GM12878 (cell line): ENCODE results near the gene ADAMTSL1. TPM values are rescaled to one million over a fixed set of nuclear protein-coding genes. Genes with fewer than 3 reads are reported as not detected.
"Not testable (repeated sequence)": the region's sequence is repeated elsewhere in the genome, so short reads cannot be mapped to it uniquely, and the experiment has no call there.

Experiments
- ATAC-seq: fragments of 200-7000 bp; cut with Tn5 transposase; 3 replicates; pipeline ENCODE4 v1.9.1; 2020; ENCODE audit warnings: mild to moderate bottlenecking, moderate library complexity
- BruUV-seq: library from RNA; stranded (reverse); fragments of 400-500 nt; replicated peaks from 2 replicates; lab custom pipeline; 2021; lab: Mats Ljungman, UMichigan
- CTCF ChIA-PET: fragments of 300-600 bp; sonication (Branson Sonifier 250); formaldehyde crosslinking; extraction: SDS; loops from one replicate; lab custom pipeline; 2021; ENCODE audit warnings: inconsistent platforms; lab: Yijun Ruan, JAX
- POLR2A ChIA-PET: fragments of 350-600 bp; formaldehyde crosslinking; extraction: SDS; loops from one replicate; lab custom pipeline; 2021; ENCODE audit warnings: inconsistent platforms; lab: Charles Lee
- RAD21 ChIA-PET: fragments of 300-600 bp; sonication (Branson Sonifier 250); formaldehyde crosslinking; loops from one replicate; lab custom pipeline; 2023; ENCODE audit warnings: antibody characterized with exemption; ENCODE audit not compliant: unreplicated experiment; lab: Charles Lee
- SMC1A ChIA-PET: fragments of 300-600 bp; sonication (Branson Sonifier 250); formaldehyde crosslinking; loops from one replicate; lab custom pipeline; 2023; ENCODE audit not compliant: unreplicated experiment, uncharacterized antibody; lab: Charles Lee
- DNase-seq: peaks from one replicate; pipeline ENCODE4 v3.0.0-alpha.2; 2011; ENCODE audit warnings: low read depth, low spot score
- FAIRE-seq: peaks from 3 replicates; lab custom pipeline; 2011; peaks lifted over from hg19 to GRCh38; lab: Jason Lieb, UNC
- H2AFZ ChIP-seq: 2 replicates; pipeline ENCODE4 v1.6.0; 2011; ENCODE audit warnings: low read depth, low read length, control low read depth; ENCODE audit not compliant: control insufficient read depth
- H3K27ac ChIP-seq: 2 replicates; pipeline ENCODE4 v1.5.1; 2011; ENCODE audit warnings: control low read depth; ENCODE audit not compliant: control insufficient read depth, insufficient read depth
- H3K27me3 ChIP-seq, 2 experiments: replicated peaks in 1 of 2; 2 replicates each; pipeline versions ENCODE4 v1.6.0 to v1.6.1; 2011; ENCODE audit warnings: low read length in 1 of 2; ENCODE audit not compliant: control insufficient read depth in 2 of 2, insufficient read depth in 2 of 2
- H3K36me3 ChIP-seq, 2 experiments: 2 replicates each; pipeline ENCODE4 v1.5.1; 2011; ENCODE audit warnings: low read length in 1 of 2; ENCODE audit not compliant: control insufficient read depth in 2 of 2, insufficient read depth in 2 of 2
- H3K4me1 ChIP-seq: 2 replicates; pipeline ENCODE4 v1.6.1; 2011; ENCODE audit warnings: mild to moderate bottlenecking, low read length, moderate library complexity, mixed read lengths; ENCODE audit not compliant: control insufficient read depth, insufficient read depth
- H3K4me2 ChIP-seq: 2 replicates; pipeline ENCODE4 v1.6.0; 2011; ENCODE audit warnings: control low read depth; ENCODE audit not compliant: control insufficient read depth, insufficient read depth
- H3K4me3 ChIP-seq: fragments of 200-600 bp; sonication (generic); 2 replicates; pipeline ENCODE4 v1.5.1; 2016
- H3K79me2 ChIP-seq: 2 replicates; pipeline ENCODE4 v1.6.0; 2011; ENCODE audit warnings: low read length; ENCODE audit not compliant: control insufficient read depth, insufficient read depth
- H3K9ac ChIP-seq: 2 replicates; pipeline ENCODE4 v1.8.0; 2011; ENCODE audit warnings: low read length, control low read depth, mixed read lengths; ENCODE audit not compliant: control insufficient read depth, insufficient read depth
- H3K9me3 ChIP-seq: replicated peaks from 3 replicates; pipeline ENCODE4 v1.5.1; 2011; ENCODE audit warnings: mild to moderate bottlenecking, low read length; ENCODE audit not compliant: control insufficient read depth, insufficient read depth
- H4K20me1 ChIP-seq: 2 replicates; pipeline ENCODE4 v1.6.0; 2011; ENCODE audit not compliant: control insufficient read depth, insufficient read depth
- ATF7 ChIP-seq: fragments of 450-650 bp; IDR thresholded peaks from 2 replicates; pipeline ENCODE4 v1.6.1; 2016; ENCODE audit warnings: low read depth, mild to moderate bottlenecking
- MTA2 ChIP-seq: fragments of 450-650 bp; IDR thresholded peaks from 2 replicates; pipeline ENCODE4 v1.6.1; 2016; ENCODE audit warnings: low read depth, mild to moderate bottlenecking, moderate library complexity
- in situ Hi-C: fragments of 300-500 bp; cut with MboI; formaldehyde crosslinking; loops from 9 replicates; pipeline ENCODE4 v1.14.3; 2018; ENCODE audit warnings: mixed read lengths
- intact Hi-C: fragments of 100-400 bp; cut with micrococcal nuclease; formaldehyde crosslinking; loops from one replicate; pipeline ENCODE4 v1.14.2; 2022; ENCODE audit not compliant: unreplicated experiment
- polyA plus RNA-seq, 11 experiments: library from polyadenylated mRNA; depleted of rRNA in 4 of 11; unstranded in 6 of 11; stranded (reverse) in 5 of 11; fragments of >200 nt; fragmentation: Nextera tagmentation in 4 of 11; fragmentation: Illumina TruSeq in 1 of 11; extraction: Ambion mirVana in 4 of 11; extraction: Trizol in 1 of 11; gene quantifications; 1 replicate in 1 of 11; 2 replicates in 10 of 11; pipeline versions ENCODE4 v1.2.1 to v1.2.3, GENCODE V29; 2011 to 2016; ENCODE audit warnings: inconsistent platforms in 2 of 11, missing spikeins in 2 of 11, low read depth in 1 of 11
- total RNA-seq, 4 experiments: library from RNA; depleted of rRNA in 3 of 4; stranded (reverse); fragments of >200 nt in 3 of 4; fragmentation: Illumina TruSeq in 1 of 4; extraction: Trizol in 1 of 4; gene quantifications; 2 replicates each; pipeline versions ENCODE4 v1.2.1 to v1.2.3, GENCODE V29; 2013 to 2021
- TF ChIP-seq, protein P1 (sequence below): fragments of 450-650 bp; IDR thresholded peaks from 2 replicates; pipeline ENCODE4 v1.6.1; 2016; ENCODE audit warnings: mild to moderate bottlenecking, moderate library complexity, borderline replicate concordance

ADAMTSL1 gene
- total and polyA plus RNA-seq, 10 of the 15 experiments (the other 5 are each of a cell fraction or from before 2014, with no cell fraction given), result 0.01 to 0.10 (median 0.07) TPM; not detected in 6

DNA sequence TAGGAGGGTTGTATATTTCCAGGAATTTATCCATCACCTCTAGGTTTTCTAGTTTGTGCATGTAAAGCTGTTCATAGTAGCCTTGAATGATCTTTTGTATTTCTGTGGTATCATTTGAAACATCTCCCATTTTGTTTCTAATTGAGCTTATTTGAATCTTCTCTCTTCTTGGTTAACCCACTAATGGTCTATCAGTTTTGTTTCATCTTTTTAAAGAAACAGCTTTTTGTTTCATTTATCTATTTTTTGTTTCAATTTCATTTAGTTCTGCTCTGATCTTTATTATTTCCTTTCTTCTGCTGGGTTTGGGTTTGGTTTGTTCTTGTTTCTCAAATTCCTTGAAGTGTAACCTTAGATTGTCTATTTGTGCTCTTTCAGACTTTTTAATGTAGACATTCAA lies 401.0 kb downstream of the ADAMTSL1 start:
- in situ Hi-C loops, H3K36me3 ChIP-seq, H4K20me1 ChIP-seq, H3K9me3 ChIP-seq, H3K9ac ChIP-seq, CTCF ChIA-PET, H3K79me2 ChIP-seq, H3K4me3 ChIP-seq, POLR2A ChIA-PET, FAIRE-seq, H3K27ac ChIP-seq, DNase-seq, intact Hi-C loops, BruUV-seq, H2AFZ ChIP-seq, H3K27me3 ChIP-seq: not testable (repeated sequence)
- ChIA-PET SMC1A (interaction anchor here (1.0 kb wide), 1 partner anchor 11 kb away, joined by 3 read pairs; no protein-coding TSS in a partner anchor), RAD21 (interaction anchor here (0.7 to 1.5 kb wide), 2 partner anchors 151 to 153 kb away, joined by 3 to 4 read pairs; no protein-coding TSS in a partner anchor)
- H3K4me2 ChIP-seq, result peak overlapping the region; percentile 9; the same call in 1 of the 2 replicates
- peak; percentile 60 for ATAC-seq
- peaks cover 13% of the 10 kb centered on the region for H3K4me1 ChIP-seq
- 0 out of 2 replicates have a peak, but pooled peaks have one; percentile 16 for TF ChIP-seq ATF7
- TF ChIP-seq, protein P1, sequence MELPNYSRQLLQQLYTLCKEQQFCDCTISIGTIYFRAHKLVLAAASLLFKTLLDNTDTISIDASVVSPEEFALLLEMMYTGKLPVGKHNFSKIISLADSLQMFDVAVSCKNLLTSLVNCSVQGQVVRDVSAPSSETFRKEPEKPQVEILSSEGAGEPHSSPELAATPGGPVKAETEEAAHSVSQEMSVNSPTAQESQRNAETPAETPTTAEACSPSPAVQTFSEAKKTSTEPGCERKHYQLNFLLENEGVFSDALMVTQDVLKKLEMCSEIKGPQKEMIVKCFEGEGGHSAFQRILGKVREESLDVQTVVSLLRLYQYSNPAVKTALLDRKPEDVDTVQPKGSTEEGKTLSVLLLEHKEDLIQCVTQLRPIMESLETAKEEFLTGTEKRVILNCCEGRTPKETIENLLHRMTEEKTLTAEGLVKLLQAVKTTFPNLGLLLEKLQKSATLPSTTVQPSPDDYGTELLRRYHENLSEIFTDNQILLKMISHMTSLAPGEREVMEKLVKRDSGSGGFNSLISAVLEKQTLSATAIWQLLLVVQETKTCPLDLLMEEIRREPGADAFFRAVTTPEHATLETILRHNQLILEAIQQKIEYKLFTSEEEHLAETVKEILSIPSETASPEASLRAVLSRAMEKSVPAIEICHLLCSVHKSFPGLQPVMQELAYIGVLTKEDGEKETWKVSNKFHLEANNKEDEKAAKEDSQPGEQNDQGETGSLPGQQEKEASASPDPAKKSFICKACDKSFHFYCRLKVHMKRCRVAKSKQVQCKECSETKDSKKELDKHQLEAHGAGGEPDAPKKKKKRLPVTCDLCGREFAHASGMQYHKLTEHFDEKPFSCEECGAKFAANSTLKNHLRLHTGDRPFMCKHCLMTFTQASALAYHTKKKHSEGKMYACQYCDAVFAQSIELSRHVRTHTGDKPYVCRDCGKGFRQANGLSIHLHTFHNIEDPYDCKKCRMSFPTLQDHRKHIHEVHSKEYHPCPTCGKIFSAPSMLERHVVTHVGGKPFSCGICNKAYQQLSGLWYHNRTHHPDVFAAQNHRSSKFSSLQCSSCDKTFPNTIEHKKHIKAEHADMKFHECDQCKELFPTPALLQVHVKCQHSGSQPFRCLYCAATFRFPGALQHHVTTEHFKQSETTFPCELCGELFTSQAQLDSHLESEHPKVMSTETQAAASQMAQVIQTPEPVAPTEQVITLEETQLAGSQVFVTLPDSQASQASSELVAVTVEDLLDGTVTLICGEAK, result 0 out of 2 replicates have a peak, but pooled peaks have one; percentile 34
- peak; percentile 43; the same call in 1 of the 2 replicates for TF ChIP-seq MTA2
